ENCODE measurements around the gene VASH1.

Gene VASH1

GRCh38 chr14:76772300-76773187 lies 11.3 kb downstream of the VASH1 start:
- DNase-seq (ENCODE audit: low read depth in 2 of 2) = no peak

- no peak for DNase-seq (ENCODE audit: low read depth in 2 of 2)
Measured at GRCh38 chr14:76773188-76773885, 12.1 kb downstream of the VASH1 start.

- DNase-seq (ENCODE audit: low read depth in 2 of 2) = no peak
Measured at GRCh38 chr14:76773956-76774820, 12.9 kb downstream of the VASH1 start.

GRCh38 chr14:76774821-76775694 lies 13.8 kb downstream of the VASH1 start:
- no peak for DNase-seq (ENCODE audit: low read depth in 2 of 2)

- no peak for DNase-seq (ENCODE audit: low read depth in 2 of 2)
Measured at GRCh38 chr14:76775695-76776427, 14.6 kb downstream of the VASH1 start.

GRCh38 chr14:76776428-76777251 lies 15.4 kb downstream of the VASH1 start:
- DNase-seq (ENCODE audit: low read depth in 2 of 2) = no peak

- DNase-seq (ENCODE audit: low read depth in 2 of 2) = no peak
Measured at GRCh38 chr14:76777721-76778120, 16.5 kb downstream of the VASH1 start.

DNA sequence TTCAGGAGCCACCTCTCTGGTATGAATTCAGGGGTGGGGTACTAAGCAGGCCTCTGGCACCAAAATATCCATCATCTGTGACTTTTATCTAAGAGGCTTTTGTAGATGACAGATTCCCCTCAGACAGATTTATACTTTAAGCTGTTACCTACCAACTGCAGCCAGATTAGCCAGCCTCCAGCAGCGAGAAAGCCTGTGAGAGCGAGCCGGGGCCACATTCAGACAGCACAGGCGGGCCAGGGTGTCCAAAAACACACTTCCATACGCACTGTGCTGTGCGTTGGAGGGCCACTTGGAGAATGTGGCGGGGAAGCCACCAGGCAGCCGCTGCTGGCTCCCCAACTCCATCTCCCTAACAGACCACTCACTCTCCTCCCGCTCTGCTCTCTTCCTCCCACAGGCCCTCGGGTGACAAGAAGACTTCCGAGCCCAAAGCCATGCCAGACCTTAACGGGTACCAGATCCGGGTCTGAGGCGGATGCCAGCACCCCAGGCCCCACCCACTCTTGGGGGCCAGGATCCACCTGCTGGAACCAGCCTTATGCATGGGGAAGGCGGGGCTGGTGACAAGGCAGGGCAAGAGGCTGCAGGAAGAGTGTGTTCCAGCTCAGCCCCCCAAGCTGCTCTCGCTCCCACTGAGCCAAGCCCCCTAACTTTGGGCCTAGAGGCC lies 17.4 kb downstream of the VASH1 start:
- no peak for DNase-seq (ENCODE audit: low read depth in 2 of 2)

- DNase-seq (ENCODE audit: low read depth in 2 of 2) = no peak
Measured at GRCh38 chr14:76779221-76780057, 18.2 kb downstream of the VASH1 start.

DNA sequence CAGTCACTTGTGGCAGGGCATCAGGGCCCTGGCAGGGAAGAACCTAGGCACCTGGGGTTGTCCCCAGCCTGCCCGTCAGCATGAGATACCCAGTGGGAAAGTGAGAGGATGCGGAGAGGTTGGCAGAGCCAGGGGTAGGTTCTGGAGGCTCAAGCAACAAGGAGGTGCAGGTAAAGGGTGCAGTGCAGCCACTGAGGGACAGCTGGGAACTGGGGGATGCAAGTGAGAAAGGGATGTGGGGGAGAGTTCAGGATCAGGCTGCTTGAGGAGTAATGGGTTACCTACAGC lies 18.7 kb downstream of the VASH1 start:
- no peak for DNase-seq (ENCODE audit: low read depth in 2 of 2)

GRCh38 chr14:76780360-76780759 lies 19.1 kb downstream of the VASH1 start:
- DNase-seq (ENCODE audit: low read depth in 2 of 2) = no peak

DNA sequence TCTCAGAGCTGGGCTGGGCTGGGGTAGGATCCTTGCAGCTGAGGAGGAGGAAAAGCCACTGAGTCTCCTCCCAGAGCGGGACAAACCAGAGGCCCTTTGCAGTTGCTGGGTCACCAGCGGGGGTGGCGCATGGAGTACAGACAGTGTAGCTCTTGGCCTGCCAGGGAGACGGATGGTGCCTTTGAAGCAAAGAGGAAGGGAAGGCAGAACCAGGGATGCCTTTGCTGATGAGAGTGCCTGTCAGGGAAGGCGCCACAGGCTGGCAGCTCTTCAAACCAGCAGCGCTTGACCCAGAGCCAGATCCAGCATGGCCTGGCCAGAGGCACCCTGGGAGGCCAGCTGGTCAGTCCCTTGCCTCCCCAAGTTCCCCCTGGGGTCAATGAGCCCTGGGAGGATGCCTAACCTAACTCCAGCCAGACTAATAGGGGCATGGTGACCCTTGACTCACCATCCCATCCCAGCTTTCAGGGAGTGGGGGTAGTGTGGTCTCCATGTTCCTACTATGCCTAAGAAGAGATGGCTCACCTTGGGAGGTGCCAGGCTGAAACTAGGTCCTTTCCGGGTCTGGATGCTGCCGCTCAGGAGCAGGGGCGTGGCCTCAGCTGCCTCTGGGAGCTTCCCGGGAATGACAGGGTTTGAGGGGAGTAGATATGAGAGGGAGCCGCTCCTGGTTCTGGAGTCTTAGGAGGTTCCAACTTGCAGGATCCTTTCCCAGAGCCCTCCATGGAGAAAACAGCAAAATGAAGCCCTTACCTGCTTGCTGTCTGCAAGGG lies 19.8 kb downstream of the VASH1 start:
- DNase-seq (ENCODE audit: low read depth in 2 of 2) = no peak

DNA sequence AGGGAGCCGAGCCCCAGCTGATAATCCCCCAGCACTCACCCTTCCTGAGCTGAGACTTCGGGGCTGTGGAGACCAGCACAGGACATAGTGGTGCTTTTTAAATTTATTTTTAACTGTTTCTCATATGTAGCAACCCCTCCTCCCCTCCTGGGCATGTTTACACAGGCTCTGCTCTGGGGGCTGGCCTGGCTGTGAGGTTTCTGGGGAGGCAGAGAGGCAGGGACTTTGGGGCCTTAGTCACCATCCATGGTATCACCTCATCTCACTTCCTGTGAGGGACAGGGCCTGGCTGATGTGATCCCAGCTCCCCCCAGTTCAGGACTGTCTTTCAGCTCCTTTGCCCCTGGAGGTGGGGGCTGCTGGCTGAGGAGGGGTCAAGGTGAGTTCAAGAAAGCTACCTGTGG lies 20.4 kb downstream of the VASH1 start:
- DNase-seq (ENCODE audit: low read depth in 2 of 2) = no peak

DNA sequence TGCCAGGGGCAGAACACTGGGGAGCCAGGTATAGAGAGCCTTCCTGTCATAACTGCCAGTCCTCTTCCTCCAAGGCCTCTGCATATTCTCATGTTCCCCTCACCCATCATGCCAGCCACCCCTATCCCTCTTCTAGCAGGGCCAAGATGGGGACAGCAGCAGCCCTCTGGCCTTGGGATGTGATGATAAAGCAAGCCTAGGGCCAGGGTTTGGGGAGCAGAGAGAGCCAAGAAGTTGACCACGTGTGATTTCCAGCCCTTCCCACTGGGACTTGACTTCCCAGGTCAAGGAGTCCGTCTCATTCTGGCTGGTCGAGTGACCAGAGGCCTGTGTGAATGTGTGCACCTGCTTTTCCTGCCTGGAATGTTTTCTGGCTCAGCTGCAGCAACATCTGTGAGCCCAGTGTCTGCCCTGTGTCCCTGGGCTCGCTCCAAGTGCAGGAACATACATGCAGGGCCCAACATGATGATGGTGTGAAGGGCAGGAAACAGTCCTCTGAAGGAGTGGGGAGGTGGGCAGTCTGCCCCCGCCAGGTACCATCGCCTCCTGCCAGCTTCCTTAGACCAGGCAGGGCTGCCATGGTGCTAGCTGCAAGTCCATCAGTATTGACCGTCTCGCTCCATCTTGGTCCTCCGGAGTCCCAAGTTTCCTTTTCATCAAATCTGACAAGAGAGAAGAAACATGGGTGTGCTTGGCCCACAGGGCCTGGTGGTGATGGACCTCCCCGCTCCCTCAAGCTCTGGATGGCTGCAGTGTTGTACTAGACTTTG lies 21.0 kb downstream of the VASH1 start:
- no peak for DNase-seq (ENCODE audit: low read depth in 2 of 2)

- no peak for DNase-seq (ENCODE audit: low read depth in 2 of 2)
Measured at GRCh38 chr14:76782885-76783566, 21.8 kb downstream of the VASH1 start.

- DNase-seq (ENCODE audit: low read depth in 2 of 2) = no peak
Measured at GRCh38 chr14:76784266-76784874, 23.1 kb downstream of the VASH1 start.
